GM19463 (cell line): Measurements from ENCODE around the gene TBC1D17.

ENCODE experiments used
- ATAC-seq: cut with Tn5 transposase; IDR thresholded peaks from one replicate; pipeline ENCODE4 v1.9.1; 2021; ENCODE audit warnings: mild to moderate bottlenecking, moderate library complexity; ENCODE audit not compliant: unreplicated experiment

TBC1D17 gene

DNA sequence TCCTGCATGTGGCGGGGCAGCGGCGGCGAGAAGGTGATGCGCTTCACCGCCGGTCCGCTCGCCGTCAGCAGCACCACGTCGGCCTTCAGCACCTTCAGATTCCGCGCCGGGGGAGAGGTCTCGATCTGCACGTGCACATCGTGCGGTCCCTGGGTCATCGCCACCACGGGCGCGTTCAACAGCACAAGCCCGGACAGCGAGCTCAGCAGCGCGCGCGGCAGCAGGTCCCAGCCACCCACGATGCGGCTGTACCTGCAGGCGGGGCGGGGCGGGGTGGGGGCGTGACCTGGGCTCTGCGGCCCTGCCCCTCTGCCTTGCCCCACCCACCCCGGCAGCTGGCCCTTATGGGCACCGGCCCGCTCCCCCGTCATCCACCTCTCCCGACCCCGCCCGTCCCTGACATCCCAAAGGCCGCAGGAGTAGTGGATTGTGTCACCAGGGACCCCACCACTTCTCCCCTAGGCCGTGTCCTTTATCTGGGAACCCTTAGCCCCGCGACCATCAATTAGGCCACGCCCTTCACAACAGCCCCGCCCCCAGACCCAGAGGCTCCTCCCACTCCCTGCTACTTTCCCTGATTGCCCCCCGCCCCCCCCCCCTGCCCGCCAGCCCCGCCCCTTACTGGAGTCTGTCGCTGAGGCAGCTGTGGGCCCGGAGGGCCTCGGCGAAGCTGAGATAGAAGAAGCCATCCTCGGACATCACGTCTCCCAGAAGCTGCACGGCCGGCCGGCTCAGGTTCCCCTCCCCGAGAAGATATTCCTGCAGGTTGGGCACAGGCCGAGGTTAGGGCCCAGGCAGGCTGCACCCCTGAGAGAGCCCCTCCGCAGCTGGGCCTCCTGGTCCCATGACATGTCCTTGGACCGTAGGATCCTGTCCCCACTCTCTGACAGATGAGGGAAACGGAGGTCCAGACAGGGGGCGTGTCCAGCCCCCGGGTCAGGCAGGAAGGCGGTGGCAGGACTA is 13.1 kb downstream of the TBC1D17 start:
- ATAC-seq, result no peak

DNA sequence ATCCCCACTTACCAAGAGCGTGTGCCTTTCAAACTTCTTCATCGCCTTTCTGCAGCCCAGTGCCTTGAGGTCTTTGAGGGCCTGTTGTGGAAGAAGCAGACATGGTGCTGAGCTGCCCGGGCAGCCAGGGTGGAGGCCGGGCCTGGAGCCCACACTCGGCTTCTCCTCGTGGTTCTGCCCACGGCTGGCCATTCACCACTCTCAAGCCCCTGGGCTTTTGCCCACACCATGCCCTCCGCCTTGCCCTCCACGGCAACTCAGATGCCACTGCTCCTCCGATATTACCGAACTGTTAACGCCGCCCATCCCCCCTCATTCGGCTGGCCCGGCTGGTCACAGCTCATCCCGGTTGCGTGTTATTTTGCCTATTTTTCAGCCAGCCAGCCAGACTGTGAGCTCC is 13.9 kb downstream of the TBC1D17 start:
- ATAC-seq, result no peak

GRCh38 chr19:49892716-49893115 is 15.2 kb downstream of the TBC1D17 start:
- no peak for ATAC-seq

DNA sequence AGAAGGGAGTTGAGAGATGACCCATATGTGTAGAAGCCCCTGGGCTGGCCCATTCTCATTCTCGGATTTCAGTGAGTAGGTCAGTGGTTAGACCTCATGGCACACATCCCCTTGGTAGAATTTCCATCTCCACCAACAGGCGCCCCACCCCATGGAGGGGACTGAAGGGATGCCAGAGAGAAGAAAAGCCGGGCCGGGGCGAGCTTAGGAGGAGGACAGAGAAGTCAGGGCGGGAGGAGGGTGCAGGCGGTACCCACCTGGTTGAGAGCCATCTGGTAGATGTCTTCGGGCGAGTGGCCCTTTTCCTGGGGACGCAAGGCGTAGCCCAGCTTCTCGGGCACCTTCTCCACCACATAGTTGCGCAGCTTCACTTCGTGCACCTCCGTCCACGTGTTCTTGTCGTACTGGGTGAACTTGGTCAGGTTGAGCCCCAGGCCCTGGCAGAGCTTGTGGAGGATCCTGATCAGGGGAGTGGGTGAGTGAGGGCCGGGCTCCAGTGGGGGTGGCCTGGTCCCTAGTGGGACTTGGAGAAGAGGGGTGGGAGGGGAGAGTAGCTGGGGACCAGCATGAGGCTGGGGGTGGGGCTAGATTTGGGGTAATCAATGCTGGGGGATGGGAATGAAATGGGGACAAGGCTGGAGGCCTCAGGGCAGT is 16.6 kb downstream of the TBC1D17 start:
- no peak for ATAC-seq

DNA sequence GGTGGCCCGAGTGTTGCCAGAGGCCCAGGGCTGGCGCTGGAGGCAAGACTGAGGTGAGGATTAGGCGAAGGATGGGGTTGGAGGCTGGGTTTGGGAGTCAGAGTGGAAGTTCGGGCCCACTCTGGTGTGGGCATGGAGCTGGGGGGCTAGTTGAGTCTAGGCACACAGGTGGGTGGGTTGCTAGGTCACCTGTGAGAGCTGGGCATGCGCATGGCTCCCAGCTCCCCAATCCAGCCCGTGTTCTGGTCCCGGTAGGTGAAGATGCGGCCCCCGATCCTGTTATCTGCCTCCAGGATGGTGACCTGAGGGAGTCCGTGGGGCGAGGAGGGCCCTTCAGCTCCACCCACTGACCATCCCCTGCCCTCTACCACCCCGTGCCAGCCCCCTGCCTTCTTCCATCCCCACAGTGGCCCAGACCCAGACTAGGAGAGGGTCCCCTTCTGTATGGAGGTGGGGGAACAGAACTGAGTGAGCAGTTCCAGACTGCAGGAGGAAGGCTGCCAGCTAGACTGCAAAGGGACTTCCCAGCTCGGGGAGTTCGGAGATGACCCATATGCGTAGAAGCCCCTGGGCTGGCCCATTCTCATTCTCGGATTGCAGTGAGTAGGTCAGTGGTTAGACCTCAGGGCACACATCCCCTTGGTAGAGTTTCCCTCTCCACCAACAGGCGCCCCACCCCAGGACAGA is 17.5 kb downstream of the TBC1D17 start:
- ATAC-seq, result peak; percentile 29

DNA sequence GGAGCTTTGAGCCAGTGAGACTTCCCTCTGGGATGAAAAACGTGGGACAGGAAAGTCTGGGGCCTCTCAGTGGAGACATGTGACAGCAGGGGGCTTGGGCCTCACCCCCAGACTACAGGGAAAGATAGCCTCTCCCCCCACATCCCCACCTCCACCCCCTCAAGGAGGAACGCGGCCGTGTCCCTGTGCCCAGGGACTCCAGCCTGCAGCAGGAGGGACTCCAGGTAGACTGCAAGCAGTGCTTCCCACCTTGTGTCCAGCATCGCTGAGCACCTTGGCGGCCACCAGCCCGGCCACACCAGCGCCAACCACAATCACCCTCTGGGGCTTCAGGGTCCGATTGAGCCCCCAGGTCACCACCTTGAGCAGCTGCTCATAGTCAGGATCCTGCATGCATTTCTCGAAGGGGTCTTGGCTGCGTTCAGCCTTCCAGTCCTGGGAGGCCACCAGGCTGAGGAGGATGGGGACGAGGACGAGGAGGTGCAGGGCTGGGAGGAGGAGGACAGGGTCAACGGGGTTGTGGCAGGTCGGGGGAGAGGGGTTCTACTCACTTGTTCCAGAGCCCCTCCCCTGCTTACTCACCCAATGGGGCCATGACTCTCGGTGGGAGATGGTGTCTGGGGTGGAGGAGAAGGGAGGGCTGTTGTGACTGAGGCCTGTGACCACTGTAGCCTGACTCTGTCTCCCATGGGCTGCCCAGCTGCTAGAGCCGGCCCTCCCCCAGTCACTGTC is 18.2 kb downstream of the TBC1D17 start:
- no peak for ATAC-seq

- peak; percentile 54 for ATAC-seq
These were observed 19.5 kb downstream of the TBC1D17 start, which contains the start of gene IL4I1 for GRCh38 chr19:49896863-49897621. IL4I1 (minus strand) TSS chr19:49896887; CDS start chr19:49896160, 727 bp downstream.

GRCh38 chr19:49904136-49904535 is 26.6 kb downstream of the TBC1D17 start:
- no peak for ATAC-seq

- ATAC-seq, result no peak
These were observed 29.5 kb downstream of the TBC1D17 start for GRCh38 chr19:49906879-49907564.

DNA sequence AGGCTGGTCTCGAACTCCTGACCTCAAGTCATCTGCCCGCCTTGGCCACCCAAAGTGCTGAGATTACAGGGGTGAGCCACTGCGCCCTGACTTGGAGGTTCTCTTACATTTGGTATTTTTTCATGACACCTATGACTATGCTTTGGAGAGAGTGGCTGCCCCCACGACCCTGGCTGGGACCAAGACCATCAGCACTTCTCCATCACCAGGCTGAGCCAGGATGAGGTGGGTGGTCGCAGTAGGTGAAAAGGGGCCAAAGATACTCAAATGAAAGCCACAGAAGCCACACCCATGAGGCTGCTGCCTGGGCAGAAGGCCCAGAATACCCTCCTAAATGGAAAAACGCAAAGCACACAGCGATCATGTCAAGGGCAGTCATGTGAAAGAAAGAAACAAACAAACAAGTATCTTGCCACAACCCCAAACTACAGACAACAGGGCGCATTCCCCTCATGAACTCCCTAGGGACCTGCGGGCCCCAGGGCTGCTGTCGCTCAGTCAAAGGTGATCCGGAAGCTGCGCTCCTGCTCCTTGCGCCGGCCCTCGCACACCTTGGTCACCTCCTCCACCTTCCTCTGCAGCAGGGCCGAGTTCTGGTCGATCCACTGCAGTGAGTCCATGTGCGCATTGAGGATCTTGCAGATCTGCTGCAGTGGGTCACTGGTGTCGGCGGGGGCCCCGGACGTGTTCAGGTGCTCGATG is 30.4 kb downstream of the TBC1D17 start:
- no peak for ATAC-seq

DNA sequence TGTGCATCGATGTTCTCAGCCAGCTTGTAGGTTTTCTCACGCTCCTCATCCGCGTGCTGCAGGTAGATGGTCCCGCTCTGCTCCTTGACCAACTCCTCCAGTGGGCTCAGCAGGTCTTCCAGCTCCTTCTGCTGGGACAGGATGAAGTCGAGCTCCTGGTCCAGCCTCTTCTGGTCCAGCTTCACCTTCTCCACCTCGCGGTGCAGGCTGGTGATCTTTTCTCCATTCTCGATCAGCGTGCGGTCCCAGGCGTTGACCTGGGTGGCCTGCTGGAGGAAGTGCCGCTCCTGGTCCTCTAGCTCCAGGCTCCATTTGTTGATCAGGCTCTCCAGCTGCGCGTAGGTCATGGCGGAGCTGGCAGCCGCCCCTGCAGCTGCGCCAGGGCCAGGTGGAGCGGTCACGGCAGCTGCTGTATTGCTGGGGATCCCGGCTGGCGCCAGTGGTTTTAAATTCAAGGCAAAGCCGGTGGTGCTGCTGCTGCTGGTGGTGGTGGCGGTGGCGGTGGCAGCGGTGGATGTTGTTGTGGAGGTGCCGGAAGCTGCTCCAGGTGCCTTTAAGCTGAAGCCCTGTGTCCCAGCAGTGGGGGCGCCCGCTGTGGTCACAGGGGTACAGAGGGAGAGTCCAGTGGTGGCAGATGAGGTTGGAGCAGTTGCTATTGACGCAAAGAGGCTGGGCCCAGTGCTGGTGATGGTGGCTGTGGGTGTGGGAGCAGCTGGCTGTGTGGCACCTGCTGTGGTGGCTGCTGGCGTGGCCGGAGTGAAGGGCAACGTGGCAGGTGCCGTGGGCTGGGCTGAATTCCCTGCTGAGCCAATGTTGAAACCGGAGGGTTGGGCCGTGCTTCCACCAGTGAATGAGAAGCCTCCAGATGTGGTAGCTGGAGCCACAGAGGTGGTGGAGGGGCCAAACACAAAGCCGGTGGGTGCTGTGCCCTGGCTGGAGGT is 31.2 kb downstream of the TBC1D17 start:
- no peak for ATAC-seq

DNA sequence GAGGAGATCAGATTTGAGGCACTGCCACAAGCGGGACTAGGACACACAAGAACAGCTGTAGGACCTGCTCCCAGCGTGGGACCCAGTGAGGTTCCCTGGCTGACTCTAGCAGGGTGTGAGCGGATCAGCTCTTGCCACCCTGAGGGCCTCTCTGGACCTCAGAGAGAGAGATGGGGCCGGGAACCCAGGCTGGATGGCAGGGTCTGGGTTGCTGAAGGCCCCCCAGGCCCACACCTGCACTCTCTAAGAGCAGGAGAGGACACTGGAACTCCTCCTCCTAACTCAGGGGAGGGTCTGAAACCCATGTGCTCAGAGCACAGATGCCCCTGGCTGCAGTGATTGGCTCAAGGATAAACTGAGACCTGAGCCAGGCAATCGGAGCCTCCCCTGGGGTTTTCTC is 32.7 kb downstream of the TBC1D17 start:
- no peak for ATAC-seq

DNA sequence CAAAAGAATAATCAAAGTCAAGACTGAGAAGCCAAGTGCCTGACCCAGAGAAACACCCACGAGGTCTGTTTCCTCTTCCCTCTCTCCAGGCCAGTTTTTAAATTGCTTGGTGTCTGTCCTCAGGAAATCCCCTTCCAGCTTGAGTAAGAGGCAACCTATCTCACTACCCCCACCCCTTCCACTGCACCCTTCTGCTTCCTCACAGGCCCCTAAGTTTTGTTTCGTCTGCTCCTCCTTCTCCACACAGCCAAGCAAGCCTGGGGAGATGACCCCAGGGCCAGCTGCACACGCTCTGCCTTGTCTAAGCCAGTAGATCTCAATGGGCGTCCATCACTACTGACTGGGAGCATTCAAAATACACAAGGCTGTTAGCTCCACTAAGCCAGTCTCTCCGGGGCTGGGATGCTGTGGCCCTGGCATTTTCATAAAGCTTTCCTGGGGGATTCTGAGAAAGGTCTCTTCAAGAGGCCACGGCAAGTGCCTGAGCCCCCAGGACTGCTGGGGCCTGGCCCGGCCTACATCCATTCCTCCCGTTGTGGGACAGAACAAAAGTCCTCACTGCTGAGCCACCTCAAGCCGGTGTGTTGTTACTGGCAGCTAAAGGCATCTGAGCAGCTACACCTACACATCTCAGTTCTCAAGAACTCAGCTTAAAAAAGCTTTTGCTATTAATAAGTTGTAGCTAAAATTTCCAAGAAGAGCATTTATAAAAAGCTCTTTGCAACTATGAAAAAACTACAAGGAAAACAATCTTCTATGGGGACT is 34.1 kb downstream of the TBC1D17 start:
- ATAC-seq, result no peak

GRCh38 chr19:49912965-49913685 is 35.6 kb downstream of the TBC1D17 start:
- no peak for ATAC-seq

- ATAC-seq, result no peak
These were observed 36.2 kb downstream of the TBC1D17 start for GRCh38 chr19:49913720-49914119.

DNA sequence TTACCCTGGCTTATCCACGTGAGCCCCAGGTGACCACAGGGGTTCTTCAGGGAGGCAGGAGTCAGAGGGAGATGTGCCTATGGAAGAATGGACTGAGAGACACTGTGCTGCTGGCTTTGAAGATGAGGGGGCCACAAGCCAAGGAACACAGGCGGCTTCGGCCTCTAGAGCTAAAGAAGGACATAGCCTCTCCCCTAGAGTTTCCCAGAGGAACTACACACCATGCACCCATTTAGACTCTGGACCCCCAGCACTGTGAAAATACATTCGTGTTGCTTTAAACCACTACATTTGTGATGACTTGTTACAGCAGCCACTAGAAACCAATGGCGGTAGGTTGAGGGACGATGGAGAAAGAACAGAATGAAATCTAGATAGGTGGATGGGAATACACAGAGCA is 37.8 kb downstream of the TBC1D17 start:
- no peak for ATAC-seq
